Measurements from ENCODE around the gene IL1RL1. TPM values are rescaled to one million over a fixed set of nuclear protein-coding genes. Genes with fewer than 3 reads are reported as not detected.

Gene IL1RL1
- total RNA-seq, 1 experiment from 2014 or later, result 0.15 TPM

GRCh38 chr2:102282678-102283091, 28.7 kb upstream of the IL1RL1 start:
- in situ Hi-C loops (cut with HindIII; ENCODE audit: low pct_unique_long_range_greater_than_20kb, low sequenced_read_pairs) (no loop called here), intact Hi-C loops (cut with micrococcal nuclease; ENCODE audit: unreplicated experiment) (no loop called here)
- H3K9me3 ChIP-seq (ENCODE audit: control insufficient read depth, insufficient read depth, low read depth, low read length), result no peaks in the 10 kb centered on the region
- CTCF ChIA-PET, result no interaction called here
- H3K36me3 ChIP-seq (ENCODE audit: control insufficient read depth, insufficient read depth, low read length), result no peaks in the 10 kb centered on the region
- TF ChIP-seq REST (IDR thresholded peaks at IDR 0.05; ENCODE audit: insufficient read depth in 1 of 2, low read depth in 2 of 2, low read length in 1 of 2) (no peak), CTCF (IDR thresholded peaks at IDR 0.05) (no peak), POLR2AphosphoS5 (IDR thresholded peaks at IDR 0.05; ENCODE audit: low read depth, low read length) (no peak), SIN3A (IDR thresholded peaks at IDR 0.05; ENCODE audit: borderline replicate concordance, insufficient read depth, low read depth, low read length) (no peak), TCF7L2 (IDR thresholded peaks at IDR 0.05; ENCODE audit: low read depth, low read length) (no peak)
- H3K27me3 ChIP-seq (ENCODE audit: control insufficient read depth, insufficient read depth, low read length), result peaks cover 11% of the 10 kb centered on the region
- H3K4me3 ChIP-seq (ENCODE audit: low read depth in 2 of 2, low read length in 2 of 2), result no peak overlapping the region
- POLR2A ChIA-PET, result no interaction called here
- no peak for DNase-seq (ENCODE audit: low read depth, low spot score)
- ATAC-seq, result no peak
- BruUV-seq (replicated peaks), result no TSS peak
- no peaks in the 10 kb centered on the region for H3K4me1 ChIP-seq (ENCODE audit: control insufficient read depth, insufficient read depth, low read length)
- no peak overlapping the region for H3K27ac ChIP-seq (ENCODE audit: low read length)

- no peak for DNase-seq (ENCODE audit: low read depth, low spot score)
- ChIA-PET CTCF (no interaction called here), POLR2A (no interaction called here)
- Histone ChIP-seq H3K9me3 (ENCODE audit: control insufficient read depth, insufficient read depth, low read depth, low read length) (no peaks in the 10 kb centered on the region), H3K4me3 (ENCODE audit: low read depth in 2 of 2, low read length in 2 of 2) (no peak overlapping the region), H3K36me3 (ENCODE audit: control insufficient read depth, insufficient read depth, low read length) (no peaks in the 10 kb centered on the region), H3K27ac (ENCODE audit: low read length) (no peak overlapping the region), H3K27me3 (ENCODE audit: control insufficient read depth, insufficient read depth, low read length) (peaks cover 11% of the 10 kb centered on the region), H3K4me1 (ENCODE audit: control insufficient read depth, insufficient read depth, low read length) (no peaks in the 10 kb centered on the region)
- in situ Hi-C loops (cut with HindIII; ENCODE audit: low pct_unique_long_range_greater_than_20kb, low sequenced_read_pairs), result no loop called here
- TF ChIP-seq REST (IDR thresholded peaks at IDR 0.05; ENCODE audit: insufficient read depth in 1 of 2, low read depth in 2 of 2, low read length in 1 of 2), result no peak
- intact Hi-C loops (cut with micrococcal nuclease; ENCODE audit: unreplicated experiment), result no loop called here
- BruUV-seq (replicated peaks), result no TSS peak
- no peak for ATAC-seq
Measured at GRCh38 chr2:102283996-102284395, 27.4 kb upstream of the IL1RL1 start.

Measured in Panc1 (cell line).